ENCODE measurements around the gene MDFIC. TPM values are rescaled to one million over a fixed set of nuclear protein-coding genes. Genes with fewer than 3 reads are reported as not detected.

The MDFIC gene
- total RNA-seq, 1 donor from 2014 or later = 25.2 TPM

DNA sequence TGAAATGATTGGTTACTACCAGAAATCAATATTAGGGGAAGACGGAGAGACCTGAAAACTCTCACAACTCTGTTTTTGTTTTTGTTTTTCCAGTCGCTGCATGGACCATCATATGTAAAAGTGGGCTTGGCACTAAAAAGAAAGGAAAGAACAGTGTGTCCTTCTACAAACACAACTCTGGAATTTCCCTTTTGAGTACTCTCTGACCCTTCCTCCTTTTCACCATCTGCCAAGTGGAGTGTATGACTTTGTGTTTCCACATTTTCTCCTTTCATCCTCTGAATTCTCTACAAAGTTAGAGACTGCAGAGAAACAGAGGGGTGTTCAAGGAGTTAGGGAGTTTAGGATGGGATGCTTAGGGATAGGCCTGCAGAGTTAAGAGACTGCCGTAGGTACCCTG, 92.0 kb downstream of the MDFIC start:
- Mint-ChIP-seq H3K9me3 (peaks cover 8% of the 10 kb centered on the region), H3K27ac (no peak overlapping the region), H3K4me1 (peaks cover 10% of the 10 kb centered on the region), H3K4me3 (no peak overlapping the region), H3K27me3 (ENCODE audit: low read depth) (no peaks in the 10 kb centered on the region), H3K36me3 (peaks cover 24% of the 10 kb centered on the region)
- TF ChIP-seq, protein P1, sequence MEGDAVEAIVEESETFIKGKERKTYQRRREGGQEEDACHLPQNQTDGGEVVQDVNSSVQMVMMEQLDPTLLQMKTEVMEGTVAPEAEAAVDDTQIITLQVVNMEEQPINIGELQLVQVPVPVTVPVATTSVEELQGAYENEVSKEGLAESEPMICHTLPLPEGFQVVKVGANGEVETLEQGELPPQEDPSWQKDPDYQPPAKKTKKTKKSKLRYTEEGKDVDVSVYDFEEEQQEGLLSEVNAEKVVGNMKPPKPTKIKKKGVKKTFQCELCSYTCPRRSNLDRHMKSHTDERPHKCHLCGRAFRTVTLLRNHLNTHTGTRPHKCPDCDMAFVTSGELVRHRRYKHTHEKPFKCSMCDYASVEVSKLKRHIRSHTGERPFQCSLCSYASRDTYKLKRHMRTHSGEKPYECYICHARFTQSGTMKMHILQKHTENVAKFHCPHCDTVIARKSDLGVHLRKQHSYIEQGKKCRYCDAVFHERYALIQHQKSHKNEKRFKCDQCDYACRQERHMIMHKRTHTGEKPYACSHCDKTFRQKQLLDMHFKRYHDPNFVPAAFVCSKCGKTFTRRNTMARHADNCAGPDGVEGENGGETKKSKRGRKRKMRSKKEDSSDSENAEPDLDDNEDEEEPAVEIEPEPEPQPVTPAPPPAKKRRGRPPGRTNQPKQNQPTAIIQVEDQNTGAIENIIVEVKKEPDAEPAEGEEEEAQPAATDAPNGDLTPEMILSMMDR (IDR thresholded peaks at IDR 0.05; ENCODE audit: unreplicated experiment) = no peak
- no peak for DNase-seq (ENCODE audit: low spot score in 2 of 2, unreplicated experiment in 2 of 2)

GRCh38 chr7:115014794-115015193, 92.9 kb downstream of the MDFIC start:
- Mint-ChIP-seq H3K27ac (no peak overlapping the region), H3K9me3 (peaks cover 8% of the 10 kb centered on the region), H3K27me3 (ENCODE audit: low read depth) (no peaks in the 10 kb centered on the region), H3K4me3 (no peak overlapping the region), H3K36me3 (peaks cover 24% of the 10 kb centered on the region), H3K4me1 (peaks cover 1% of the 10 kb centered on the region)
- TF ChIP-seq, protein P1 (IDR thresholded peaks at IDR 0.05; ENCODE audit: unreplicated experiment) = no peak
- no peak for DNase-seq (ENCODE audit: low spot score in 2 of 2, unreplicated experiment in 2 of 2)

- Mint-ChIP-seq H3K36me3 (peaks cover 24% of the 10 kb centered on the region), H3K9me3 (peaks cover 8% of the 10 kb centered on the region), H3K4me3 (no peak overlapping the region), H3K27me3 (ENCODE audit: low read depth) (no peaks in the 10 kb centered on the region), H3K27ac (no peak overlapping the region), H3K4me1 (no peaks in the 10 kb centered on the region)
- TF ChIP-seq, protein P1 (IDR thresholded peaks at IDR 0.05; ENCODE audit: unreplicated experiment) = no peak
- DNase-seq (ENCODE audit: low spot score in 2 of 2, unreplicated experiment in 2 of 2) = no peak
These were observed 93.7 kb downstream of the MDFIC start for GRCh38 chr7:115015619-115016018.

GRCh38 chr7:115019882-115020605, 98.2 kb downstream of the MDFIC start:
- DNase-seq (ENCODE audit: low spot score in 2 of 2, unreplicated experiment in 2 of 2) = no peak
- H3K27ac Mint-ChIP-seq = no peak overlapping the region
- TF ChIP-seq, protein P1 (IDR thresholded peaks at IDR 0.05; ENCODE audit: unreplicated experiment) = no peak

GRCh38 chr7:115023219-115023618, 101.3 kb downstream of the MDFIC start:
- Mint-ChIP-seq H3K27ac (no peak overlapping the region), H3K4me1 (peaks cover 8% of the 10 kb centered on the region), H3K4me3 (no peak overlapping the region), H3K36me3 (peaks cover 2% of the 10 kb centered on the region), H3K27me3 (ENCODE audit: low read depth) (no peaks in the 10 kb centered on the region), H3K9me3 (peaks cover 3% of the 10 kb centered on the region)
- TF ChIP-seq, protein P1 (IDR thresholded peaks at IDR 0.05; ENCODE audit: unreplicated experiment) = no peak
- DNase-seq (ENCODE audit: low spot score in 2 of 2, unreplicated experiment in 2 of 2) = no peak

More at GRCh38 chr7:115019882-115020605, 98.2 kb downstream of the MDFIC start:
- Mint-ChIP-seq H3K27me3 (ENCODE audit: low read depth) (no peaks in the 10 kb centered on the region), H3K36me3 (peaks cover 12% of the 10 kb centered on the region), H3K9me3 (peaks cover 3% of the 10 kb centered on the region), H3K4me1 (peaks cover 8% of the 10 kb centered on the region), H3K4me3 (no peak overlapping the region)
